ENCODE measurements around the gene DIDO1. TPM values are rescaled to one million over a fixed set of nuclear protein-coding genes. Genes with fewer than 3 reads are reported as not detected.
A peak's percentile ranks its signal among the peaks of the same experiment; 100 is the strongest.

The DIDO1 gene
- total and polyA plus RNA-seq, 2 of the 4 experiments (the other 2 are of a cell fraction): 21.8 to 28.1 TPM

GRCh38 chr20:62971950-62972844 lies 45.9 kb upstream of the DIDO1 start (continued):
- TF ChIP-seq USF2 (IDR thresholded peaks at IDR 0.05; ENCODE audit: low read depth, low read length): no peak

DNA sequence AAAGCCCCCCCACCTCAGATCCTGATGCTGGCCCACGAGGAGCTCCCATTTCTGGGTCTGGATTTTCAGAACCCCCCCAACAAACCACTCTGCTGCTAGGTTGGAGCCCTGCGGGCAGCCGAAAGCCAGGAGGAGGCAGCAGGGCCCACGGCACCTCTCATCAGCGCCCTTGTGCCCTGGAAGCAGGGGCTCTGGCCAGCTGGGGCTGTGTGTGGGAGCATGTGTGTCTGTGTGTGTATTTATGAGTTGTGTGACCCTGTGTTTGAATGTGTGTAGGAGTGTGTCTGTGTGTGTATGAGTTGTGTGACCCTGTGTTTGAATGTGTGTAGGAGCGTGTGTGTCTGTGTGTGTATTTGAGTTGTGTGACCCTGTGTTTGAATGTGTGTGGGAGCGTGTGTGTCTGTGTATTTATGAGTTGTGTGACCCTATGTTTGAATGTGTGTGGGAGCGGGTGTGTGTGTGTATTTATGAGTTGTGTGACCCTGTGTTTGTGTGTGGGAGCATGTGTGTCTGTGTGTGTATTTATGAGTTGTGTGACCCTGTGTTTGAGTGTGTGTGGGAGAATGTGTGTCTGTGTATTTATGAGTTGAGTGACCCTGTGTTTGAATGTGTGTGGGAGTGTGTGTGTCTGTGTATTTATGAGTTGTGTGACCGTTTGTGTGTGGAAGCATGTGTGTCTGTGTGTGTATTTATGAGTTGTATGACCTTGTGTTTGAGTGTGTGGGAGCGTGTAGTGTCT lies 45.1 kb upstream of the DIDO1 start:
- Histone ChIP-seq H4K91ac (ENCODE audit: insufficient read depth, low read depth, low read length) (no peak overlapping the region), H3K27ac (ENCODE audit: insufficient read depth, low read length) (no peak overlapping the region), H3K4me3 (ENCODE audit: insufficient read depth, low read depth, low read length) (no peak overlapping the region), H2BK15ac (ENCODE audit: low read depth, low read length) (no peak overlapping the region), H2BK20ac (ENCODE audit: low read depth, low read length) (no peak overlapping the region), H3K79me1 (ENCODE audit: low read depth in 1 of 2, low read length in 2 of 2) (no peaks in the 10 kb centered on the region), H3K4me2 (ENCODE audit: low read depth, low read length) (no peak overlapping the region), H3K27me3 (ENCODE audit: control insufficient read depth, insufficient read depth, low read length) (peaks cover 64% of the 10 kb centered on the region), H2AK9ac (replicated peaks; ENCODE audit: low read depth, low read length, poor library complexity) (no peak overlapping the region), H4K20me1 (ENCODE audit: insufficient read depth, low read length) (no peaks in the 10 kb centered on the region), H3K18ac (ENCODE audit: low read depth, low read length) (no peak overlapping the region), H3K4me1 (ENCODE audit: control insufficient read depth, insufficient read depth, low read length) (no peaks in the 10 kb centered on the region), H3K9me1 (ENCODE audit: insufficient read depth, low read length) (no peaks in the 10 kb centered on the region), H2AFZ (replicated peaks; ENCODE audit: low read length, poor library complexity) (no peak overlapping the region), H2BK5ac (ENCODE audit: low read depth, low read length, poor library complexity, severe bottlenecking) (peak overlapping the region; percentile 2), H4K8ac (ENCODE audit: low read depth in 2 of 2, low read length in 2 of 2) (no peak overlapping the region), H3K14ac (replicated peaks; ENCODE audit: low read depth, low read length) (no peak overlapping the region), H3K4ac (ENCODE audit: low read depth, low read length) (no peak overlapping the region), H3K9me3 (ENCODE audit: control insufficient read depth, insufficient read depth, low read length) (no peaks in the 10 kb centered on the region), H3K9ac (ENCODE audit: low read depth, low read length) (no peak overlapping the region), H3K56ac (ENCODE audit: extremely low read depth, insufficient read depth, low read length) (no peak overlapping the region), H2AK5ac (ENCODE audit: low read depth, low read length) (no peak overlapping the region), H3K36me3 (ENCODE audit: control insufficient read depth, insufficient read depth, low read length) (no peaks in the 10 kb centered on the region), H3K23ac (ENCODE audit: low read depth, low read length) (no peak overlapping the region), H2BK120ac (ENCODE audit: low read depth, low read length) (no peak overlapping the region), H4K5ac (ENCODE audit: low read depth, low read length) (no peak overlapping the region)
- 72% methylated on average over 4 of the region's 10 CpGs; no CpG with 5 or more reads in 1 of the 2 experiments for WGBS, 2 experiments (ENCODE audit: extremely low coverage in 2 of 2, insufficient read length in 1 of 2)
- no TSS peak for BruUV-seq (replicated peaks)
- POLR2A ChIA-PET (ENCODE audit: unreplicated experiment): interaction anchor here (0.6 kb wide), 1 partner anchor 96 kb away, joined by 4 read pairs; no protein-coding TSS in a partner anchor
- DNase-seq (no peak), ATAC-seq (ENCODE audit: low read depth) (no peak)
- dilution Hi-C loops (cut with HindIII; ENCODE audit: low sequenced_read_pairs, unreplicated experiment) (no loop called here), in situ Hi-C loops (cut with MboI; ENCODE audit: low sequenced_read_pairs) (no loop called here), intact Hi-C loops (cut with micrococcal nuclease) (no loop called here)
- TF ChIP-seq FOS (IDR thresholded peaks at IDR 0.05; ENCODE audit: low read depth, low read length): no peak
- CTCF ChIA-PET: no interaction called here

All from IMR-90 (cell line).